Measurements from ENCODE around the gene SLC30A1. TPM values are rescaled to one million over a fixed set of nuclear protein-coding genes. Genes with fewer than 3 reads are reported as not detected.

Gene SLC30A1
- total RNA-seq, 1 donor from 2014 or later, result 19.8 TPM

GRCh38 chr1:211525101-211525676 is 53.8 kb downstream of the SLC30A1 start:
- TF ChIP-seq CTCF (IDR thresholded peaks at IDR 0.05; ENCODE audit: insufficient read depth, low read length, poor library complexity, severe bottlenecking), result no peak
- H3K27me3 ChIP-seq (ENCODE audit: control insufficient read depth, insufficient read depth, low read length), result no peaks in the 10 kb centered on the region
- H3K36me3 ChIP-seq (ENCODE audit: control insufficient read depth, insufficient read depth, low read length), result no peaks in the 10 kb centered on the region
- H3K4me3 ChIP-seq (ENCODE audit: low read depth, low read length), result no peak overlapping the region
- DNase-seq (ENCODE audit: low read depth), result no peak

GRCh38 chr1:211524521-211524920 is 54.4 kb downstream of the SLC30A1 start:
- Histone ChIP-seq H3K36me3 (ENCODE audit: control insufficient read depth, insufficient read depth, low read length) (no peaks in the 10 kb centered on the region), H3K27me3 (ENCODE audit: control insufficient read depth, insufficient read depth, low read length) (no peaks in the 10 kb centered on the region), H3K4me3 (ENCODE audit: low read depth, low read length) (no peak overlapping the region)
- no peak for DNase-seq (ENCODE audit: low read depth)
- TF ChIP-seq CTCF (IDR thresholded peaks at IDR 0.05; ENCODE audit: insufficient read depth, low read length, poor library complexity, severe bottlenecking), result no peak

GRCh38 chr1:211522804-211523203 is 56.2 kb downstream of the SLC30A1 start:
- no peaks in the 10 kb centered on the region for H3K27me3 ChIP-seq (ENCODE audit: control insufficient read depth, insufficient read depth, low read length)
- no peak for TF ChIP-seq CTCF (IDR thresholded peaks at IDR 0.05; ENCODE audit: insufficient read depth, low read length, poor library complexity, severe bottlenecking)
- no peak for DNase-seq (ENCODE audit: low read depth)
- no peaks in the 10 kb centered on the region for H3K36me3 ChIP-seq (ENCODE audit: control insufficient read depth, insufficient read depth, low read length)
- H3K4me3 ChIP-seq (ENCODE audit: low read depth, low read length), result no peak overlapping the region

Other genes starting within 250 kb of the SLC30A1 start
- gene RD3, start 87.0 kb downstream of the SLC30A1 start, total RNA-seq, result not detected in 2 replicates
- 4.3 and 4.4 TPM in 2 replicates for gene NEK2, start 96.5 kb upstream of the SLC30A1 start, total RNA-seq

All from kidney epithelial cell (primary cell).